D341Med (cell line): Measurements from ENCODE around the gene NDUFB8.

ENCODE experiments used
- DNase-seq: peaks from one replicate; pipeline ENCODE4 v3.0.0; 2012; ENCODE audit warnings: low spot score

The NDUFB8 gene

GRCh38 chr10:100535715-100536353 is 6.2 kb upstream of the NDUFB8 start, which contains the start of gene HIF1AN:
Gene HIF1AN, plus strand, starts transcription at chr10:100535943. Its CDS starts 16 bp downstream, at chr10:100535959.
- peak; percentile 89 for DNase-seq

- DNase-seq: no peak
Measured at GRCh38 chr10:100535338-100535714, 5.7 kb upstream of the NDUFB8 start.

GRCh38 chr10:100534726-100535125 is 5.1 kb upstream of the NDUFB8 start:
- DNase-seq: no peak

- DNase-seq: no peak
Measured at GRCh38 chr10:100531761-100532160, 2.1 kb upstream of the NDUFB8 start.

GRCh38 chr10:100528921-100529474 is 673 bp downstream of the NDUFB8 start:
- DNase-seq: no peak

- no peak for DNase-seq
Measured at GRCh38 chr10:100528123-100528886, 1.4 kb downstream of the NDUFB8 start.

GRCh38 chr10:100524638-100525037 is 5.0 kb downstream of the NDUFB8 start:
- no peak for DNase-seq

GRCh38 chr10:100524206-100524605 is 5.5 kb downstream of the NDUFB8 start:
- DNase-seq: no peak

- no peak for DNase-seq
Measured at GRCh38 chr10:100522945-100523344, 6.7 kb downstream of the NDUFB8 start.

- DNase-seq: no peak
Measured at GRCh38 chr10:100522107-100522801, 7.4 kb downstream of the NDUFB8 start.

GRCh38 chr10:100520811-100521210 is 8.9 kb downstream of the NDUFB8 start:
- no peak for DNase-seq

- DNase-seq: no peak
Measured at GRCh38 chr10:100519311-100520051, 10.2 kb downstream of the NDUFB8 start, which contains the start of gene SEC31B. Gene SEC31B, minus strand, starts transcription at chr10:100519861. Its CDS starts 2,909 bp downstream, at chr10:100516952.

- DNase-seq: peak; percentile 46
Measured at GRCh38 chr10:100518761-100519241, 10.9 kb downstream of the NDUFB8 start.

- no peak for DNase-seq
Measured at GRCh38 chr10:100516847-100517246, 12.8 kb downstream of the NDUFB8 start.

- no peak for DNase-seq
Measured at GRCh38 chr10:100515612-100516011, 14.1 kb downstream of the NDUFB8 start.

- DNase-seq: no peak
Measured at GRCh38 chr10:100510533-100511308, 18.9 kb downstream of the NDUFB8 start.

- DNase-seq: no peak
Measured at GRCh38 chr10:100509241-100509840, 20.3 kb downstream of the NDUFB8 start.

GRCh38 chr10:100508691-100509150 is 20.9 kb downstream of the NDUFB8 start:
- DNase-seq: peak; percentile 54

GRCh38 chr10:100508266-100508665 is 21.4 kb downstream of the NDUFB8 start:
- no peak for DNase-seq

- no peak for DNase-seq
Measured at GRCh38 chr10:100507357-100507732, 22.3 kb downstream of the NDUFB8 start.
